ENCODE measurements around the gene NLRP12.
"Not testable (repeated sequence)": the region's sequence is repeated elsewhere in the genome, so short reads cannot be mapped to it uniquely, and the experiment has no call there.

The NLRP12 gene

DNA sequence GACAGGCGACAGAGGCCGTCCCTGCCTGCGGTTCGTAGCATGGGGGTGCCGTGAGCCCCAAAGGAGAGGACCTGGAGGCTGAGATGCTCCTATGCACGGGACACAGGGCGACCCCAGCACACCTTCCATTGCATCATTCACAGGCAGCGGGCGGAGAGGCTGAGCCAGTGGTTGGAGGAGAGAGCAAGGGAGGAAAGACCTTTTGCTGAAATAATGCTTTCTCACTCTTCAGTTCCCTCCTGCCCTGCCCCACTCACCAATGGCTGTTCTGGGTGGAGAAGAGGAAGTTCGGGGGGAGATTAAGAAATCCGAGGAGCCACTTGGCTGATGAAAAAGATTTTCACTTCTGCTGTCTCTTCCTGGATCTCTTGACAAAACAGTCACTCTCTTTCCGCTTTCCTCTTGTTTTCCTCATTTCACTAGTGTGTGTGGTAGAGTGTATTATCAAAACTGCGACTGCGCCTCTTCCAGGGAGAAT is at the start of gene NLRP12:
TSS of gene NLRP12 (minus strand) at position 181 of the 478 bp plus-strand sequence. CDS start at position 41, 140 bp downstream.
- DNase-seq = no peak
- TF ChIP-seq POLR2A (IDR thresholded peaks at IDR 0.05; ENCODE audit: low read length) = no peak
- TF ChIP-seq GATA1 (IDR thresholded peaks at IDR 0.05; ENCODE audit: low read depth, low read length) = no peak

DNA sequence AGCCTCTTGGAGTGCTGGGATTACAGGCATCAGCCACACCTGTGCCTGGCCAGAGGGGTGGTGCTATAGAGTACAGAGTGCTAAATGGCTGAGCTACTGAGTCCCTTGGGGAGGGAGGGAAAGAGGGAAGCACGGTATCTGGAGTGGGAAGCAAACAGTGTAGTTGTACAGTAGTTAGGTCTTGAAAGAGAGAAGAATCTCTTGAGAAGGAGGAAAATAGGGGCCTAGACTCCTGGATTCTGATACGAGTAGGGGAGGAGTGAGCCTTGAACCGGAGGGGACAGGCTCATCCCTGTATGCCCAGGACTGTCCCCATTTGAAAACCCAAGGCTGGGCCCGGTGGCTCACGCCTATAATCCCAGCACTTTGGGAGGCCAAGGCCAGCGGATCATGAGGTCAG is 48.6 kb upstream of the NLRP12 start:
- TF ChIP-seq POLR2A (IDR thresholded peaks at IDR 0.05; ENCODE audit: low read length) (no peak), GATA1 (IDR thresholded peaks at IDR 0.05; ENCODE audit: low read depth, low read length) (no peak)
- DNase-seq = no peak

DNA sequence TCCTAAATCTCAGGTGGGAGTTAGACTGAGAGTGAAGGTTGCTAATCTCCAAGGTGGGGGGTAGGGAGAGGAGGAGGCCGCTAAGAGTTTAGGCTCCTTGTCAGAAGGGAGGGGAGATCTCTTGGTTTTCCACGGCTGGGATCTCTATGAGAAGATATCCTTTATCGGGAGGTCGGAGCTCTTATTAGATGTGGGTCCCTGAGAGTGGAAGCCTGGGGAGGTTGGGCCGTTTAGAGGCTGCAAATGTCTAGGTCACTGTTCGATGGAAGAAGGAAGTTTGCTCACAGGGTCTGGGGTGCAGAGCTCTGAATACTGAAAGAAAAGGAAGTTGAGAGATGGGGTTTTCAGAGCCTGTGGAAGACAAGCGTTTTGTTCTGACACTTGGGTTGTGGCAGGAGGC is 47.3 kb upstream of the NLRP12 start:
- TF ChIP-seq POLR2A (IDR thresholded peaks at IDR 0.05; ENCODE audit: low read length) = no peak
- no peak for TF ChIP-seq GATA1 (IDR thresholded peaks at IDR 0.05; ENCODE audit: low read depth, low read length)
- no peak for DNase-seq

- no peak for DNase-seq
- TF ChIP-seq POLR2A (IDR thresholded peaks at IDR 0.05; ENCODE audit: low read length) (no peak), GATA1 (IDR thresholded peaks at IDR 0.05; ENCODE audit: low read depth, low read length) (no peak)
These were observed 46.4 kb upstream of the NLRP12 start for GRCh38 chr19:53870485-53870844.

DNA sequence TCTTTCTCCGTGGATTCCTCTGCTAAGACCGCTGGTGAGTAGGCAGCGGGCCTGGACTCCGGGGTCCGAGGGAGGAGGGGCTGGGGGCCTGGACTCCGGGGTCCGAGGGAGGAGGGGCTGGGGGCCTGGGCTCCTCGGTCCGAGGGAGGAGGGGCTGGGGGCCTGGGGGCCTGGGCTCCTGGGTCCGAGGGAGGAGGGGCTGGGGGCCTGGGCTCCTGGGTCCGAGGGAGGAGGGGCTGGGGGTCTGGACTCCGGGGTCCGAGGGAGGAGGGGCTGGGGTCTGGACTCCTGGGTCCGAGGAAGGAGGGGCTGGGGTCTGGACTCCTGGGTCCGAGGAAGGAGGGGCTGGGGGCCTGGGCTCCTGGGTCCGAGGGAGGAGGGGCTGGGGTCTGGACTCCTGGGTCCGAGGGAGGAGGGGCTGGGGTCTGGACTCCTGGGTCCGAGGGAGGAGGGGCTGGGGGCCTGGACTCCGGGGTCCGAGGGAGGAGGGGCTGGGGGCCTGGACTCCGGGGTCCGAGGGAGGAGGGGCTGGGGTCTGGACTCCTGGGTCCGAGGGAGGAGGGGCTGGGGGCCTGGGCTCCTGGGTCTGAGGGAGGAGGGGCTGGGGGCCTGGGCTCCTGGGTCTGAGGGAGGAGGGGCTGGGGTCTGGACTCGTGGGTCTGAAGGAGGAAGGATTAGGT is 45.8 kb upstream of the NLRP12 start:
- DNase-seq = not testable (repeated sequence)

- peak; percentile 78 to 80 for DNase-seq
- TF ChIP-seq POLR2A (IDR thresholded peaks at IDR 0.05; ENCODE audit: low read length) (peak; percentile 17), GATA1 (IDR thresholded peaks at IDR 0.05; ENCODE audit: low read depth, low read length) (no peak)
These were observed 45.0 kb upstream of the NLRP12 start for GRCh38 chr19:53868892-53869804.

DNA sequence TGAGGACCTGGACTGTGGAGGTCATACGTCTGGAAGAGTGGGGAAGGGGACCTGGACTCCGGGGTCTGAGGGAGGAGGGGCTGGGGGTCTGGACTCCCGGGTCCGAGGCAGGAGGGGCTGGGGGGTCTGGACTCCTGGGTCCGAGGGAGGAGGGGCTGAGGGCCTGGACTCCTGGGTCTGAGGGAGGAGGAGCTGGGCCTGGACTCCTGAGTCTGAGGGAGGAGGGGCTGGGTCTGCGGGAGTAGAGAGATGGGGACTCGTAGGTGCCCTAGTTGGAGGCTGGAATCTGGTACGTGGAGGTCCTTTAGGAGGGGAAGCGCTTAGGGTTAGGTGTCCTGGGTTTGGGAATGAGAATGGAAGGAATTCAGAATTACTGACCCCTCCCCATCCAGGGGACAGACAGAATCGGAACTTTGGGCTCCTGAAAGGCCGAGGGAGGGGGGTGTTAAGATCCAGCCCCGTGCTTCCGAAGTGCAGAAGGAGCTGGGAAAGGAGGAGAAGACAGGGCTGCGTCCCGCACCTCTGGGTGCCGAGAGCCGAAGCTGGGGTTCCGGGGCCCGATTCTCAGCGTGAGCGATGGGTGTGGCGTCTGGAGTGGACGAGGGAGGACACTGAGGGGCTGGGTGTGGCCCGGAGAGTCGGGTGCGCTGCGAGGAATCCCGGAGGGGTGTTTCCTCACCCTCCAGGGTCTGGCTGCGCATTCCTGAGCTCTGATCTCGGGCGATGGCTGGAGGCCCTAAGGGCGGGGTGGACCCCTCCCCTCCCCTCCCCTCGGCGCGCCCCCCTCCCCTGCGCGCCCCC is 44.2 kb upstream of the NLRP12 start:
- no peak for TF ChIP-seq GATA1 (IDR thresholded peaks at IDR 0.05; ENCODE audit: low read depth, low read length)
- no peak for TF ChIP-seq POLR2A (IDR thresholded peaks at IDR 0.05; ENCODE audit: low read length)
- DNase-seq = no peak

DNA sequence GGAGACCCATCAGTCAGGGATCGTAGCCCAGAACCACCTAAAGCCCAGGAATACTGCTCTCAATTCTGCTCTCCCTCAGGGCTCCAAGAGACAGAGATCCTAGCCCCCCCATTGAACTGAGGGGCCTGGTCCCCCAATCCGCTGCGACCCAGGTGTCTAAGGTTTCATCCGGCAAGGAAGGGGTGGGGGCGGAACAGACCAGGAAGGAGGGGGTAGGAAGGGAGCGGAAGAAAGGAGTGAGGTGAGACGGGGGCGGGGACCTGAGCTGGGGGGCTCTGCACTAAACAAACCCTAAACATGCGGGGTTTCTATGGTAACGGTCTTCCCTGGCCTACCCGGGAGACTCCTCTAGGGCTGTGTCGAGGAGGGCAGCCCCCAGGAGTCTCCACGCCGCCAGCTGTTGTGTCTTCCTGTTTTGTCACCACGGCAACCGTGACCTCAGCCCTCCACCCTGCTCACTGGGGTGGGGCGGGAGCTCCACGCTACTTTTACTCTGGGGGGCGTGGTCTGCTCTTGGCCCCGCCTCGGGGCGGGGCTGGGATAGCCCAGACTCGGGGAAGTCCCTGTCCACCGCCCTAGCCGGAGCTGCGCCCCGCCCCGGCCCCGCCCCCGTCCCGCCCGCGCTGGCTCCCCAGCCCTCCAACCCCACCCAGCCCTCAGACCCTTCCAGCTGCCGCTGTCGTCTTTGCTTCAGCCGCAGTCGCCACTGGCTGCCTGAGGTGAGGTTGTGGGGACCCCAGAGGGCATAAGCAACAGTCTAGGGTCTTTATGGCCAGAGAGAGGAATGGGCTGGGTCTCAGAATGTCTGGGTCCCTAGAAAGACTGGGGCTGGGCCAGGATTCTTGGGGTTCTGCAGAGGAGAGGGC is 43.3 kb upstream of the NLRP12 start, which contains the start of gene MYADM:
TSS of gene MYADM (plus strand) at position 659 of the 866 bp plus-strand sequence. CDS start 5,647 bp downstream, outside the sequence.
- TF ChIP-seq GATA1 (IDR thresholded peaks at IDR 0.05; ENCODE audit: low read depth, low read length) = no peak
- peak; percentile 26 for TF ChIP-seq POLR2A (IDR thresholded peaks at IDR 0.05; ENCODE audit: low read length)
- peak; percentile 86 to 88 for DNase-seq

GRCh38 chr19:53866865-53867224 is 42.7 kb upstream of the NLRP12 start:
- DNase-seq = no peak
- TF ChIP-seq GATA1 (IDR thresholded peaks at IDR 0.05; ENCODE audit: low read depth, low read length) (no peak), POLR2A (IDR thresholded peaks at IDR 0.05; ENCODE audit: low read length) (no peak)

DNA sequence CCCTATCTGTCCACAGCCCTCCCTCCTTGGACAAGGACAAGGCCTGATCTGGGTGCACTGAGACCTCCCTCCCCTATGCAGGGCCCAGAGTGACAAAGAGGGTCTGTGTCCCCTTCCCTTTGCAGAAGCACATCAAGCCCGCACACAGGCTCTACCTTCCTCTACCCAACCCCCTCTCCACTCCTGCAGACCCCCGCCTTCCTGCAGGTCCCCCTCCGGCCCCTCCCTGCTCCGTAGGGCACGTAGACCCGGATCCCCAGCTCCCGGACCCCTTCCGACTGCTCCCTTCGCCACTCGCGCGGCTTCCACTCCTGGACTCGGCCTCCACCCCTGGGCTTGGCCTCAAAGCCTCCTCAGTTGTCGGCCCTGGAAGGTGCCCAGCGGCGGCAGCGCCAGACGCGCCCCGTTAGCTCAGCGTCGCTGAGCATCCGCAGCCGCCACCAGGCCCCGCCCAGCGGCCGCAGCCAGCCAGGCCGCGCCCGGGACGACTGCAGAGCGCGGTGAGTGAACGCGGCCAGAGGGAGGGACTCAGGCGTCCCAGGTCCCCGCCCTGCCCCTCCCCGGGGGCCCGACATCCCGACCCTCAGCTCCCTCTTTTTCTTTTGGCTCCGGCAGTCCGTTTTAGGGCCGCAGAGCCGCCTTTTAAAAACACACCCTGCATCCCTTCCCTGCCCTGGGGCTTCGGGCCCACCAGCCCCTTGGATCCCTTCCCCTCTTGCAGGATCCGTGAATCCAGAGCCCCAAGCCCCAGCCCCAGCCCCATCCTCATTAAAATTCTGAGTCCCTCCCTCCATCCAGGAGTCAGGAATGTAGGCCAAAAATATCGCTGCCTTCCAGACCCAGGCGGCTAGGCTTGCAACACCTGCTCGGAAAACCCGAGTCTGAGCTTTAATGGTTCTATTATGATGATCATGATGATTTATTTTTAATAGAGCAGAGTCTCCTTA is 42.1 kb upstream of the NLRP12 start:
- TF ChIP-seq POLR2A (IDR thresholded peaks at IDR 0.05; ENCODE audit: low read length) (no peak), GATA1 (IDR thresholded peaks at IDR 0.05; ENCODE audit: low read depth, low read length) (no peak)

GRCh38 chr19:53865523-53865917 is 41.4 kb upstream of the NLRP12 start:
- TF ChIP-seq POLR2A (IDR thresholded peaks at IDR 0.05; ENCODE audit: low read length) (no peak), GATA1 (IDR thresholded peaks at IDR 0.05; ENCODE audit: low read depth, low read length) (no peak)
- DNase-seq = no peak

More for the DNA sequence above, 42.1 kb upstream of the NLRP12 start:
- DNase-seq = peak in 1 of 2 experiments; percentile 43

GRCh38 chr19:53864308-53864836 is 40.3 kb upstream of the NLRP12 start:
- no peak for DNase-seq
- TF ChIP-seq GATA1 (IDR thresholded peaks at IDR 0.05; ENCODE audit: low read depth, low read length) (no peak), POLR2A (IDR thresholded peaks at IDR 0.05; ENCODE audit: low read length) (no peak)

All from erythroblast (primary cell).